Hematopoietic multipotent progenitor cell treated with erythropoietin and hydrocortisone succinate and interleukin-3 and kit ligand, for 4 days (in vitro differentiated cells): ENCODE measurements around the gene TUFM.
"Not testable (repeated sequence)": the region's sequence is repeated elsewhere in the genome, so short reads cannot be mapped to it uniquely, and the experiment has no call there.

ENCODE experiments used
- DNase-seq: peaks from one replicate; pipeline ENCODE4 v3.0.0-alpha.2; 2015

The TUFM gene

DNA sequence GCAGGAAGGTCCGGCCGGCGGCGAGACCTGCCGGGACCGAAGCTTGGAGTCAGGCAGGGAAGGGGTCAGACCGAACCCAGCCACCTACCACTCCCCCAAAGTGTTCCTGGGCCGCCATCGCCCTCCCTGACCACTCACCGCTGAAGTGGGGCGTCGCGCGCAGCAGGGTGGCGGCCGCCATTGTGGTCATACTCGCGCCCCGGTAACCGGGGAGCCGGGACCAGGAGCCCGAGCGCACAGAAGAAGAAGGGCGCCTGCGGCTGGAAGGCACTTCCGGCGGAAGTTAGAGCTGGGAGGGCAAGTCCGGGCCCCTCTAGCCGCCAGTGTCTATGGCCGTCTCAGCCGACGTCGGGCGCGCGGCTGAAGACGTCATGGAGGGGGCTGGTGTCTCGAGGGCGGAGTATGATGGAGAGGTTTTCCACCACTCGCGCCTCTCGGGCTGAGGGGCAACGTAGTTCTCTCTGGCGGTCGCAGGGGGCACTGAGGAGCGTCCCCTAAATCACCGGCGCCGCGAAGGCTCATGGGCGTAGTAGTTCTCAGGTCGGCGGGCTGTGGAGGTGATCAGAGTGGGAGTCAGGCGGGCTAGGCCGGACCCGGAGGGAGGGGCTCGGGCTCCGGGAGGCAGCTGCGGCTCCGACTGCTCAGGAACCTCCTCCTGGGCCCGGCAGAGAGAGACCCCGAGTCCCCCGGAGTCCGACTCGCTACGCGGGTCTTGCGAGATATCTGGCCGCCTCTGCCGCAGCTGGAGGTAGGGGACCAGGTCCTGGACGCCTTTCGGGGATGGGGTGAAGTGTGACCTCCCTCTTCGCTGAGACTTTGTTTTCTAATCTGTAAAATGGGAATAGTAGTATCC, at the start of gene TUFM:
TUFM (minus strand) TSS at position 269 of the 853 bp plus-strand sequence; CDS start at position 190, 79 bp downstream.
- peak; percentile 99 for DNase-seq

DNA sequence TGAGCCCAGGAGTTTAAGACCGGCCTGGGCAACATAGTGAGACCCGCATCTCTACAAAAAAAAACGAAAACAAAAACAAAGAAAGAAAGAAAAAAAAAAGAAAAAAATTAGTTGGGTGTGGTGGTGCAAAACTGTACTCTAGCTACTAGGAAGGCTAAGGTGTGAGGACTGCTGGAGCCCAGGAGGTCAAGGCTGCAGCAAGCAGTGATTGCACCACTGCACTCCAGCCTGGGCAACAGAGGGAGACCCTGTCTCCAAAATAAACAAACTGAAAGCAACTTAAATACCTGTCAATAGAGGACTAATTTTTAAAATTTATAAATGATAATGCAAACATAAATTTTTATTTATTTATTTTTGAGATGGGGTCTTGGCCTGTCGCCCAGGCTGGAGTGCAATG, 49.5 kb upstream of the TUFM start:
- DNase-seq = no peak

DNA sequence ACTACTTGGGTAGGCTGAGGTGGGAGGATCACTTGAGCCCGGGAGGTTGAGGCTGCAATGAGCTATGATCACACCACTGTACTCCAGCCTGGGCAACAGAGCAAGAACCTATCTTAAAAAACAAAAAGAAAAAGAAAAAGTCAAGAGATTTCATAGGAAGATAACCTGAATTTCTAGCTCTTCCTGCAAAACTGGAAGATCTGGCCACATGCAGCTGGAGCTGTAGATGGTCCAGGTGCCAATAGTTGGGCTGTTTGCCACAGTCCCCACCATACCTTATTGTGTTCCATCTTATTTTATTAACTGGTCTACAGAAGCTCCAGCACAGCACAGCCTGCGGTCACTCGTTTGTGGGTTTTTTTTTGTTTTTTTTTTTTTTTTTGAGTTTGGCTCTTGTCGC, 47.1 kb upstream of the TUFM start:
- DNase-seq = no peak

DNA sequence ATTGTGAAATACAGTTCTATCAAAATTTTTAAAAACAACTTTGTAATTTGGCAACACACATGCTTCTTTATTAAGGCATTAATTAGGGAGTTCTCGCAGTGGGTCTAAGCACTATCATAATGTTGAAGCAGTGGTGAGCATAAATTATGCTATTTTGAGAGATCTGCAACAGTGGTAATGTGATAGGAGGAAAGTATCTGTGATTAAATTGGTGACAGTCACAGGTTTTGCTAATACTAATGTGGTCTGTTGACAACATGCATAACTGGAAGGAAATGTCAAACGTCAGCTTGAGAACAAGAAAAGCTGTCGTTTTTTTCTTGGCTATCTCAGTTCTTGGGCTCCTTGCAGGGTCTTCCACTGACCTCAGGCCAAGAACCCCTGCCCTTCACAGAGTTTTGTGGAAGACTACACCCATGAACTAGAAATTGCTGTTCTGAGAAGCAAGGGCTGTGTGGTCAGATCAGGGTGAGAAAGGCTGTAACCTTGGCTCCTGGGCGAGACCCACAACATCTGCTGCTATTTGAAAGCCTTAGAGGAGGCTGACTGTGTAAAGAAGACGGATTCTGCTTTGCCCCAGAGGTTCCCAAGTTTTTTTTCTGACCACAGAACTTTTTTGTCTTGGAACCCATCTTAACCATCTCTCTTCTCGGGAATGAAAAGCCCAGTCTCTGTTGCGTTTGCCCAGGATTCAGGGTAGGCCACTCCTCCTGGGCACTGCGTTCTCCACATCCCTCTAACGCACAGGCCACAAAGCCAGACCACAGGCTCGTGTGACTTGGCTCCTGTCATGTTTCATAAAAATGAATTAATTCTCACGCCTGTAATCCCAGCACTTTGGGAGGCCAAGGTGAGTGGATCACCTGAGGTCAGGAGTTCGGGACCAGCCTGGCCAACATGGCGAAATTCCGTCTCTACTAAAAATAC, 46.1 kb upstream of the TUFM start:
- DNase-seq = no peak

- not testable (repeated sequence) for DNase-seq
These were observed 44.2 kb upstream of the TUFM start for GRCh38 chr16:28890355-28890754.

DNA sequence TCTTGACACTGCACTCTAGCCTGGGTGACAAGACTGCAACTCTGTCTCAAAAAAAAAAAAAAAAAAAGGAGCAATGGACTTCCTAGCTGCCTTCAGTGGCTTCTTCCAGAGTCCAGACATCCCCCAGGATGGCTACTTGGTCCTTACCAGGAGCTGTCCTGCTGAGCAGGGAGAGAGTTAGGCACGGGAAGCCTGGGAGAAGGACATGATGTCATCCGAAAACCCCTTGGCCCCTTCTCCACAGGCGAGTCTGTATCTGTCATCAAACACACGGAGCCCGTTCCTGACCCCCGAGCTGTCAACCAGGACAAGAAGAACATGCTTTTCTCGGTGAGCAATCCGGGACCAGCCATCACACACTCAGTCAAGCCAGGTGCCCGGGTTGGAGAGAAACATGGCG, 40.8 kb upstream of the TUFM start:
- no peak for DNase-seq

- no peak for DNase-seq
These were observed 37.9 kb upstream of the TUFM start for GRCh38 chr16:28884045-28884444.

GRCh38 chr16:28883221-28883996, 37.3 kb upstream of the TUFM start:
- no peak for DNase-seq

- no peak for DNase-seq
These were observed 36.5 kb upstream of the TUFM start for GRCh38 chr16:28882551-28883160.

DNA sequence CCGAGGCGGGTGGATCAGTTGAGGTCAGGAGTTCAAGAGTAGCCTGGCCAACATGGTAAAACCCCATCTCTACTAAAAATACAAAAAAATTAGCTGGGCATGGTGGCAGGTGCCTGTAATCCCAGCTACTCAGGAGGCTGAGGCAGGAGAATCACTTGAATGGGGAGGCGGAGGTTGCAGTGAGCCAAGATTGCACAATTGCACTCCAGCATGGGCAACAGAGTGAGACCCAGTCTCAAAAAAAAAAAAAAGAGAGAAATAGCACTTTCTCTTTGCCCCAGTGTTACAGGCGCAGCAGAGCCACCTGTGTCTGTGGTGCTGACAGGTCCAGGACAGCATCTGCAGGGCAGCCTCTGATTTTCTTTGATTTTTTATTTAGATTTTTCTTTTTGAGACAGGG, 35.4 kb upstream of the TUFM start:
- DNase-seq = not testable (repeated sequence)

DNA sequence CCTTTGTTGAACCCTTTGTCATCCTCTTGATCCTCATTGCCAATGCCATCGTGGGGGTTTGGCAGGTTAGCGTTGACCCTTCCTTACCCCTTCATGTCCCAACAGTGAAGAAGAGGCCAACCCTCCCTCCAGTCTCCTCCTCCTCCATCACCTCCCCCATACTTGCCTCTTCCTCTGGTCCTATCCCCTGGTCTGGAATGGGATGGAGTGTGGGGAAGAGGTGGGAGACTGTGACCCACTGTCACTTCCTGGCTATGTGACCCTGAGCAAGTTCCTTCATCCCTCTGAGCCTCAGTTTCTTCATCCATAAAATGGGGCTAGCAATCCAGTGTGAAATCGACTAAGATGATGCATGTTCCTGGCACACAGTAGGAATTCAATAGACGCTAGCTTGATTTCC, 34.8 kb upstream of the TUFM start:
- no peak for DNase-seq

- no peak for DNase-seq
These were observed 34.4 kb upstream of the TUFM start for GRCh38 chr16:28880589-28880915.

DNA sequence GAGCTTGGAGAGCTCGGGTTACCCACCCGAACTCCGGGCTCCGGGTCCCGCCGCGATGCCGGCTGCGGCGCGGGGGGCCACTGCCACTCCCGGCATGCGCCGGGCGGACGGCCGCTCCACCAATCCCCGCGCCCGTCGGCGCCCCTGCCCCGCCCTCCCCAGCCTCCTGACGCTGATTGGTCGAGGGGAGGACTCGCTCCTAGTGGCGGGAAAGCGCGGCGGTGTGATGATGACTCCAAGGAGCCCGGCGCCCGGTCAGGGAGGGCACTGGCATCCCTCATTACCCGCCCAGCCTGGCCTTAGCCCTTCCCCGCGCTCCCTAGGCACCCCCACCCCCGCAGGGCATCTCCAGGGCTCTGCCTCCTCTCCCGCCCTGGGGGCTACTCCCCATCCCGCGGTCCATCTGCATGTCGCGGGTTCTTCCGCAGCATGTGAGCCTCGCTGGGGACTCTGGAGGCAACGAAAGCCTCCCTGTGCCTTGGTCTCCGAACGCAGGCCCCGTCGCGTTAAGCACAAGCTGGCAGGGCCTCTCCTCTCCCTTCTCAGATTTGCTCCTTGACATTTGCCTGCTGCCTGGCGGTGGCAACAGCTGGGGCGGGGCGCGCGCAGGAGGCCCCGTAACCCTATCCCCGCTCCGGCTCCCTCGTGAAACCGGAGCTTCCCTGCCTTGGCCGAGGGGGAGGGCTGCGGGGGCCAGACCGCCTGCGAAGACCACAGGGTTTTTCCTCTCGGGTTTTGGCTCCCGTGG, 33.9 kb upstream of the TUFM start:
- DNase-seq = peak; percentile 94

GRCh38 chr16:28879261-28879840, 33.2 kb upstream of the TUFM start:
- no peak for DNase-seq

- DNase-seq = no peak
These were observed 32.2 kb upstream of the TUFM start, which contains the start of gene ATP2A1 for GRCh38 chr16:28878083-28878926. TSS of gene ATP2A1 (plus strand) at chr16:28878488. CDS start at chr16:28878672, 184 bp downstream.

GRCh38 chr16:28877655-28878000, 31.5 kb upstream of the TUFM start:
- no peak for DNase-seq

- no peak for DNase-seq
These were observed 31.0 kb upstream of the TUFM start for GRCh38 chr16:28876973-28877654.

DNA sequence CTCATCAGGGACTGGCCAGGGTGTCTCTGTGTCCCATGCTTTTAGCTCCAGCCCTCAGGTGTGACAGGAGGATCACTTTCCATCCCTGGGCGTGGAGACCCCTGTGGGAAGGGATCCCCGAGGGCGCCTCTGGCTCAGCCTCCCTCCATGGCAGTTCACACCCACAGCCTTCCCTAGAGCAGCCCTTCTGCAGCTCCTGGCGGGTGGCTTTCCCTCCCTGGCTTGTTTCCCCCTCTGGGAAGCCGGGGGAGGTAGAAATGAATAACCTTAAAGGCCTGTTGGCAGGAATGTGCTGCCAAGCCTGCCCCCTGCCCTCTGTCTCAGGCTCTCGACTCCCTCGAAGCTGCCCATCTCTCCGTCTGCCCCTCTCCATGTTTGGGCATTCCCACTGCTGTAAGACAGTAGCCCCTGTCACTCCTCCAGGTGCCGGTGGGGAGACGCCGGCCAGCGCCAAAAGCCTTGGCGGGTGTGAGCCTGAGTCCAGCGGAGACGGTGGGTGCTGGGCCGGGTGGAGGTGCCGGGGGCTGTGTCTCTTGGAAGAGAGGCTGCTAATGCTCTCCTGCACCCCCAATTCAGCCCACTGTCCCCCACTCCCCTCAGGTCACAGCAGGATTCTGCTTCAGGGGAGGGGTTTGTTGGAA, 30.0 kb upstream of the TUFM start:
- DNase-seq = no peak
